Mesenchymal stem cell (in vitro differentiated cells and primary cell): ENCODE results near the gene IFT122.
"Not testable (repeated sequence)": the region's sequence is repeated elsewhere in the genome, so short reads cannot be mapped to it uniquely, and the experiment has no call there.

ENCODE experiments used
- DNase-seq: peaks from one replicate; pipeline ENCODE4 v3.0.0-alpha.2; 2013
- H2AFZ ChIP-seq: one replicate; pipeline ENCODE4 v1.6.1; 2013; ENCODE audit warnings: low read depth, mild to moderate bottlenecking, control low read depth, inconsistent platforms, low read length, moderate library complexity
- H2AK5ac ChIP-seq: 2 replicates; pipeline ENCODE4 v1.6.1; 2013; ENCODE audit warnings: low read length, moderate library complexity, mild to moderate bottlenecking, inconsistent platforms; ENCODE audit not compliant: severe bottlenecking
- H2BK120ac ChIP-seq: one replicate; pipeline ENCODE4 v1.6.1; 2013; ENCODE audit warnings: low read depth, mild to moderate bottlenecking, inconsistent platforms, low read length, moderate library complexity
- H2BK12ac ChIP-seq, 2 experiments: one replicate each; pipeline ENCODE4 v1.6.1; 2013; ENCODE audit warnings: inconsistent platforms in 2 of 2, low read length in 2 of 2, mild to moderate bottlenecking in 2 of 2, moderate library complexity in 2 of 2, control low read depth in 1 of 2
- H2BK15ac ChIP-seq: one replicate; pipeline ENCODE4 v1.6.1; 2013; ENCODE audit warnings: mild to moderate bottlenecking, low read depth, inconsistent platforms; ENCODE audit not compliant: poor library complexity, severe bottlenecking
- H2BK5ac ChIP-seq: 2 replicates; pipeline ENCODE4 v1.6.1; 2013; ENCODE audit warnings: low read depth, mild to moderate bottlenecking, low read length, control low read depth, inconsistent platforms; ENCODE audit not compliant: poor library complexity, severe bottlenecking
- H3K14ac ChIP-seq, 2 experiments: one replicate each; pipeline ENCODE4 v1.6.1; 2013; ENCODE audit warnings: inconsistent platforms in 2 of 2, low read length in 2 of 2, control low read depth in 1 of 2, mild to moderate bottlenecking in 1 of 2, moderate library complexity in 1 of 2
- H3K18ac ChIP-seq, 2 experiments: one replicate each; pipeline ENCODE4 v1.6.1; 2013; ENCODE audit warnings: inconsistent platforms in 2 of 2, low read length in 2 of 2, control low read depth in 1 of 2, low read depth in 1 of 2, mild to moderate bottlenecking in 1 of 2
- H3K23ac ChIP-seq, 2 experiments: one replicate each; pipeline ENCODE4 v1.6.1; 2013; ENCODE audit warnings: inconsistent platforms in 2 of 2, low read length in 2 of 2, mild to moderate bottlenecking in 2 of 2, moderate library complexity in 2 of 2, control low read depth in 1 of 2
- H3K27ac ChIP-seq: 2 replicates; pipeline ENCODE4 v1.5.1; 2013; ENCODE audit warnings: mild to moderate bottlenecking, moderate library complexity, low read length, control low read depth, inconsistent platforms; ENCODE audit not compliant: poor library complexity, severe bottlenecking
- H3K27me3 ChIP-seq, 2 experiments: 2 replicates each; pipeline versions ENCODE4 v1.6.1 to v1.7.0; 2013; ENCODE audit warnings: low read length in 2 of 2, mild to moderate bottlenecking in 2 of 2, moderate library complexity in 2 of 2, control low read depth in 1 of 2, inconsistent platforms in 1 of 2; ENCODE audit not compliant: control insufficient read depth in 1 of 2, insufficient read depth in 1 of 2
- H3K36me3 ChIP-seq, 2 experiments: 2 replicates each; pipeline versions ENCODE4 v1.6.1 to v1.7.0; 2013; ENCODE audit warnings: low read length in 2 of 2, control low read depth in 1 of 2, inconsistent platforms in 1 of 2, low read depth in 1 of 2, mild to moderate bottlenecking in 1 of 2; ENCODE audit not compliant: insufficient read depth in 2 of 2, control insufficient read depth in 1 of 2
- H3K4ac ChIP-seq, 2 experiments: one replicate each; pipeline ENCODE4 v1.6.1; 2013; ENCODE audit warnings: inconsistent platforms in 2 of 2, low read length in 2 of 2, mild to moderate bottlenecking in 2 of 2, moderate library complexity in 2 of 2, control low read depth in 1 of 2, low read depth in 1 of 2
- H3K4me1 ChIP-seq: 2 replicates; pipeline ENCODE4 v1.6.1; 2013; ENCODE audit warnings: low read depth, low read length, control low read depth; ENCODE audit not compliant: control insufficient read depth, insufficient read depth
- H3K4me2 ChIP-seq: 2 replicates; pipeline ENCODE4 v1.6.1; 2013; ENCODE audit warnings: low read length, mild to moderate bottlenecking, inconsistent platforms; ENCODE audit not compliant: poor library complexity, severe bottlenecking
- H3K4me3 ChIP-seq, 2 experiments: 2 replicates each; pipeline versions ENCODE4 v1.5.1 to v1.7.0; 2013; ENCODE audit warnings: low read length in 2 of 2, mild to moderate bottlenecking in 2 of 2, control low read depth in 1 of 2, low read depth in 1 of 2; ENCODE audit not compliant: insufficient read depth in 1 of 2
- H3K79me1 ChIP-seq: replicated peaks from 2 replicates; pipeline ENCODE4 v1.6.1; 2013; ENCODE audit warnings: mild to moderate bottlenecking, control low read depth, low read length, inconsistent platforms; ENCODE audit not compliant: poor library complexity, severe bottlenecking
- H3K9ac ChIP-seq: 2 replicates; pipeline ENCODE4 v1.7.0; 2013; ENCODE audit warnings: mild to moderate bottlenecking, low read length, moderate library complexity
- H3K9me3 ChIP-seq: 2 replicates; pipeline ENCODE4 v1.7.0; 2013; ENCODE audit warnings: mild to moderate bottlenecking, low read length; ENCODE audit not compliant: control insufficient read depth
- H4K8ac ChIP-seq: one replicate; pipeline ENCODE4 v1.6.1; 2013; ENCODE audit warnings: inconsistent platforms, mild to moderate bottlenecking, low read length, moderate library complexity
- H4K91ac ChIP-seq: one replicate; pipeline ENCODE4 v1.6.1; 2013; ENCODE audit warnings: mild to moderate bottlenecking, low read length, inconsistent platforms
- WGBS: methylation state at CpG from one replicate; pipeline ENCODE4 v1.1.7; 2013; ENCODE audit warnings: mixed read lengths; 5-methylcytosine and 5-hydroxymethylcytosine counted together

The IFT122 gene

DNA sequence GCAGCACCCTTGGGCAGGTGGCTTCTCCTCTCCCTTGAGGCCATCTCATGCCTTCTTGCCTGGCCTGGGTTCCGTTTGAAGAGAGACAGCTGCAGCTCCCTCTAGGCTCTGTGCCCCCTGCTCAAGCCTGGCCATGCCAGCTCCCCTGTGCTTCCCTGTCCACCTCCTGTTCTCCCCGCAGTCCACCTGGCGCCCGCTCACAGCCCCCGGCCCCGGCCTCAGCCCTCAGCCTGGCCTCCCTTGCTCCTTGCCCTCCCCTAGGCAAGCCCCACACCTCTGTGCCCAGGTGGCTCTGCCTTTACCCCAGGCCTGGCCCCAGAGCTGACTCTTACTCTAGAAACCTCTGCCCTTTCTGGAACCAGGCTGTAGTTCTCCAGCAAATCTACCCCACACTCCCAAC lies 74.5 kb downstream of the IFT122 start:
- H3K4me1 ChIP-seq = no peaks in the 10 kb centered on the region
- no peak overlapping the region for H2AFZ ChIP-seq
- H3K4me3 ChIP-seq = no peak overlapping the region
- no peaks in the 10 kb centered on the region for H3K9me3 ChIP-seq
- H2BK15ac ChIP-seq = no peak overlapping the region
- H3K27ac ChIP-seq = no peak overlapping the region
- H2BK120ac ChIP-seq = no peak overlapping the region
- H3K18ac ChIP-seq = no peak overlapping the region
- no peak overlapping the region for H2BK12ac ChIP-seq
- no peak overlapping the region for H2BK5ac ChIP-seq
- H3K23ac ChIP-seq = no peak overlapping the region
- no peak overlapping the region for H3K4ac ChIP-seq
- no peak for DNase-seq
- H3K4me2 ChIP-seq = no peak overlapping the region
- no peak overlapping the region for H4K91ac ChIP-seq
- WGBS = 97% methylated on average over 6 of the region's 6 CpGs
- H3K36me3 ChIP-seq = peaks cover 47 to 75% of the 10 kb centered on the region in 2 experiments
- H3K27me3 ChIP-seq = no peaks in the 10 kb centered on the region
- no peak overlapping the region for H4K8ac ChIP-seq
- no peak overlapping the region for H2AK5ac ChIP-seq
- no peaks in the 10 kb centered on the region for H3K79me1 ChIP-seq
- no peak overlapping the region for H3K14ac ChIP-seq
- no peak overlapping the region for H3K9ac ChIP-seq

DNA sequence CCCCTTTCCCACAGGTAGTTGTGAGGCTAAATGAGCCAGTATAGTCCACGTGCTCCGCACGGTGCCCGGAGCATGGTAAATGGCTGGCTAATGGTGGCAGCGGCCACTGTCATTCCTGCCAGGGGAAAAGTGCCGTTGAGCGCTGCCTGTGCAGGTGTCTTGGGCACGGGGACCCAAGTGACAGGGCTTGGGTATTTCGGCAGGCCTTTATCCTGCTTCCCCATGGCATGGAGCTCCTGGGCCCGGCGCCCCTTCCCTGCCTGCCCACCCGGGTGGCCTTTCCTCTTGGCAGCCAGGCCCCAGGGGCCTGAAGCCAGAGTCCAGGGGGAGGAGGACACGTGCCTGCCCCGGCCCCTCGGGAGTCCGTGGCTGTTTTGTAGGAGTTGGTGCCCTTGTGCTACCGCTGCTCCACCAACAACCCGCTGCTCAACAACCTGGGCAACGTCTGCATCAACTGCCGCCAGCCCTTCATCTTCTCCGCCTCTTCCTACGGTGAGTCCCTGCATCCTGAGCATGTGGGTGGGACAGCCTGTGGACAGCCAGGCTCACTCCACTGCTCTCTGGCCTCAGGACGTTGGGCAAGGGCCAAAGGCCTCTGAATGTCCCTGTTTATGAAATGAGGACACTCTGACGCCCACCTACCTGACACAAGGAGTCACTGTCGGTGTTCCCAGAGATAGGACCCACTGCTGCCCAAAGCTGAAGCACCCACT lies 75.2 kb downstream of the IFT122 start:
- H3K23ac ChIP-seq, H2BK120ac ChIP-seq, H3K4me2 ChIP-seq, H2BK5ac ChIP-seq, H3K27me3 ChIP-seq, DNase-seq, H3K79me1 ChIP-seq, H3K9me3 ChIP-seq, H2BK15ac ChIP-seq, H3K14ac ChIP-seq, H2AFZ ChIP-seq, H4K8ac ChIP-seq, H3K4me3 ChIP-seq, H3K4ac ChIP-seq, H3K27ac ChIP-seq, H3K4me1 ChIP-seq, H2BK12ac ChIP-seq, H3K9ac ChIP-seq, H4K91ac ChIP-seq, H2AK5ac ChIP-seq, H3K18ac ChIP-seq: not testable (repeated sequence)
- H3K36me3 ChIP-seq = peaks cover 43 to 76% of the 10 kb centered on the region in 2 experiments
- 94% methylated on average over 16 of the region's 25 CpGs for WGBS

DNA sequence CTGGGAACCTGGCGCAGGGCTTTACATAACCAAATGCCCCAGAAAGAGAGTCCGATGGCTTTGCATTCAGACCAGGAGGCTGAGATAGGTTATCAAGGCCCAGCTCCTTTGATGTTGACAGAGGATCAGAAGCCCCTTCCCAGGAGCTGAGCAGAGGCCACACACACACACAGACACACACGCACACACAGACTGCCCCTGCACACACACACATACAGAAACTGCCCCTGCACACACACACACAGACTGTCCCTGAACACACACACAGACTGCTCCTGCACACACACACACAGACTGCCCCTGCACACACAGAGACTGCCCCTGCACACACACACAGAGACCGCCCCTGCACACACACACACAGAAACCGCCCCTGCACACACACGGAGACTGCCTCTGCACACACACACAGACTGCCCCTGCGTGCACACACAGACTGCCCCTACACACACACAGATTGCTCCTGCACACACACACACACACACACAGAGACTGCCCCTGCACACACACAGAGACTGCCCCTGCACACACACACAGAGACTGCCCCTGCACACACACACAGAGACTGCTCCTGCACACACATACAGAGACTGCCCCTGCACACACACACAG lies 75.9 kb downstream of the IFT122 start:
- H2BK120ac ChIP-seq, H3K27ac ChIP-seq, H3K9me3 ChIP-seq, H2BK12ac ChIP-seq, H3K23ac ChIP-seq, H3K18ac ChIP-seq, H3K79me1 ChIP-seq, H3K9ac ChIP-seq, H2BK15ac ChIP-seq, H2AFZ ChIP-seq, H3K4me3 ChIP-seq, H4K91ac ChIP-seq, H3K4ac ChIP-seq, H2BK5ac ChIP-seq, DNase-seq, H3K4me2 ChIP-seq, H3K14ac ChIP-seq, H3K4me1 ChIP-seq, H4K8ac ChIP-seq, H3K27me3 ChIP-seq, H2AK5ac ChIP-seq: not testable (repeated sequence)
- 95% methylated on average over 7 of the region's 7 CpGs for WGBS
- H3K36me3 ChIP-seq = peaks cover 41 to 71% of the 10 kb centered on the region in 2 experiments

DNA sequence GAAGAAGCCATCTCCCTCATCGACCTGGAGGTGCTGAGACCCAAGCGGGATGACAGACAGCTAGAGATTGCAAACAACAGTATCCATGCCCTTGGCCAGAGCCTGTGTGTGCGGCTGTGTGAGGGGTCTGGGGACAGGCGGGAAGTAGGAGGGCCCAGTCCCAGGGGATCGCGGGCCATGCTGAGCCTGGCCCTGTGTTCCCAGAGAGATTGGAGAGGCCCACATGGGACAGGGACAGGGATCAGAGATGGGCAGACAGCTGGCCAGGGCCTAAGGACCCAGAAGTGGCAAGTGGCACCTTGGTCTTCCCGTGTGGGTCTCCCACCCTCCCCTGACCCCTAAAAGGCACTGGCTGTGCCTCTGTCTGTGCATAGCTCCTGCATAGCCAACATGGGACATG lies 77.5 kb downstream of the IFT122 start:
- H3K9me3 ChIP-seq = no peaks in the 10 kb centered on the region
- H2AFZ ChIP-seq = no peak overlapping the region
- no peak overlapping the region for H3K23ac ChIP-seq
- no peak for DNase-seq
- no peak overlapping the region for H4K91ac ChIP-seq
- H2BK12ac ChIP-seq = no peak overlapping the region
- no peak overlapping the region for H3K18ac ChIP-seq
- no peak overlapping the region for H3K4me3 ChIP-seq
- no peak overlapping the region for H2BK15ac ChIP-seq
- no peak overlapping the region for H3K4me2 ChIP-seq
- H3K36me3 ChIP-seq = peaks cover 27 to 70% of the 10 kb centered on the region in 2 experiments
- no peak overlapping the region for H2AK5ac ChIP-seq
- H3K4ac ChIP-seq = no peak overlapping the region
- no peak overlapping the region for H3K9ac ChIP-seq
- H3K14ac ChIP-seq = no peak overlapping the region
- no peak overlapping the region for H3K27ac ChIP-seq
- H3K27me3 ChIP-seq = no peaks in the 10 kb centered on the region
- WGBS = 87% methylated on average over 7 of the region's 7 CpGs
- no peaks in the 10 kb centered on the region for H3K79me1 ChIP-seq
- H2BK120ac ChIP-seq = no peak overlapping the region
- no peak overlapping the region for H2BK5ac ChIP-seq
- H4K8ac ChIP-seq = no peak overlapping the region
- H3K4me1 ChIP-seq = no peaks in the 10 kb centered on the region
